ENCODE measurements around the gene CDH23. TPM values are rescaled to one million over a fixed set of nuclear protein-coding genes. Genes with fewer than 3 reads are reported as not detected.
A peak's percentile ranks its signal among the peaks of the same experiment; 100 is the strongest.

CDH23 gene
- total RNA-seq, 1 donor from 2014 or later: 10.3 TPM

GRCh38 chr10:71719464-71720201 lies 322.9 kb downstream of the CDH23 start, which contains the start of gene C10orf105:
Gene C10orf105 (minus strand): TSS chr10:71719778. CDS start chr10:71716337, 3,441 bp downstream.
- Histone ChIP-seq H3K36me3 (no peaks in the 10 kb centered on the region), H3K4me1 (peaks cover 43% of the 10 kb centered on the region), H3K9me3 (no peaks in the 10 kb centered on the region), H3K27ac (peak within 1 kb of the TSS; percentile 7), H3K27me3 (no peaks in the 10 kb centered on the region), H3K4me3 (no peak within 1 kb of the TSS)
- no peak for DNase-seq (ENCODE audit: extremely low spot score in 2 of 2)
- TF ChIP-seq, protein P1, sequence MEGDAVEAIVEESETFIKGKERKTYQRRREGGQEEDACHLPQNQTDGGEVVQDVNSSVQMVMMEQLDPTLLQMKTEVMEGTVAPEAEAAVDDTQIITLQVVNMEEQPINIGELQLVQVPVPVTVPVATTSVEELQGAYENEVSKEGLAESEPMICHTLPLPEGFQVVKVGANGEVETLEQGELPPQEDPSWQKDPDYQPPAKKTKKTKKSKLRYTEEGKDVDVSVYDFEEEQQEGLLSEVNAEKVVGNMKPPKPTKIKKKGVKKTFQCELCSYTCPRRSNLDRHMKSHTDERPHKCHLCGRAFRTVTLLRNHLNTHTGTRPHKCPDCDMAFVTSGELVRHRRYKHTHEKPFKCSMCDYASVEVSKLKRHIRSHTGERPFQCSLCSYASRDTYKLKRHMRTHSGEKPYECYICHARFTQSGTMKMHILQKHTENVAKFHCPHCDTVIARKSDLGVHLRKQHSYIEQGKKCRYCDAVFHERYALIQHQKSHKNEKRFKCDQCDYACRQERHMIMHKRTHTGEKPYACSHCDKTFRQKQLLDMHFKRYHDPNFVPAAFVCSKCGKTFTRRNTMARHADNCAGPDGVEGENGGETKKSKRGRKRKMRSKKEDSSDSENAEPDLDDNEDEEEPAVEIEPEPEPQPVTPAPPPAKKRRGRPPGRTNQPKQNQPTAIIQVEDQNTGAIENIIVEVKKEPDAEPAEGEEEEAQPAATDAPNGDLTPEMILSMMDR (IDR thresholded peaks at IDR 0.05): no peak
- no peak for TF ChIP-seq POLR2A (IDR thresholded peaks at IDR 0.05)
- TF ChIP-seq POLR2AphosphoS5 (IDR thresholded peaks at IDR 0.05; ENCODE audit: insufficient read depth in 1 of 2, low read depth in 1 of 2): no peak
- intact Hi-C loops (cut with DNase I): no loop called here

- H3K9me3 ChIP-seq: no peaks in the 10 kb centered on the region
- H3K4me3 ChIP-seq: no peak overlapping the region
- H3K36me3 ChIP-seq: no peaks in the 10 kb centered on the region
- no peaks in the 10 kb centered on the region for H3K27me3 ChIP-seq
- TF ChIP-seq POLR2A (IDR thresholded peaks at IDR 0.05): no peak
- no peak for TF ChIP-seq POLR2AphosphoS5 (IDR thresholded peaks at IDR 0.05; ENCODE audit: insufficient read depth in 1 of 2, low read depth in 1 of 2)
- TF ChIP-seq, protein P1 (IDR thresholded peaks at IDR 0.05): no peak
- peaks cover 36% of the 10 kb centered on the region for H3K4me1 ChIP-seq
- no peak for DNase-seq (ENCODE audit: extremely low spot score in 2 of 2)
- intact Hi-C loops (cut with DNase I): no loop called here
- H3K27ac ChIP-seq: no peak overlapping the region
Measured at GRCh38 chr10:71720288-71720687, 323.6 kb downstream of the CDH23 start.

- H3K9me3 ChIP-seq: no peaks in the 10 kb centered on the region
- intact Hi-C loops (cut with DNase I): no loop called here
Measured at GRCh38 chr10:71721313-71721712, 324.6 kb downstream of the CDH23 start.

GRCh38 chr10:71722849-71723248 lies 326.1 kb downstream of the CDH23 start:
- DNase-seq (ENCODE audit: extremely low spot score in 2 of 2): no peak
- H3K4me3 ChIP-seq: no peak overlapping the region
- TF ChIP-seq POLR2A (IDR thresholded peaks at IDR 0.05): no peak
- TF ChIP-seq POLR2AphosphoS5 (IDR thresholded peaks at IDR 0.05; ENCODE audit: insufficient read depth in 1 of 2, low read depth in 1 of 2): no peak
- TF ChIP-seq, protein P1 (IDR thresholded peaks at IDR 0.05): no peak
- intact Hi-C loops (cut with DNase I): no loop called here
- H3K27me3 ChIP-seq: no peaks in the 10 kb centered on the region
- no peaks in the 10 kb centered on the region for H3K9me3 ChIP-seq
- no peak overlapping the region for H3K27ac ChIP-seq
- no peaks in the 10 kb centered on the region for H3K36me3 ChIP-seq
- H3K4me1 ChIP-seq: peaks cover 45% of the 10 kb centered on the region

More at GRCh38 chr10:71721313-71721712, 324.6 kb downstream of the CDH23 start:
- TF ChIP-seq POLR2A (IDR thresholded peaks at IDR 0.05) (no peak), POLR2AphosphoS5 (IDR thresholded peaks at IDR 0.05; ENCODE audit: insufficient read depth in 1 of 2, low read depth in 1 of 2) (no peak)
- TF ChIP-seq, protein P1 (IDR thresholded peaks at IDR 0.05): no peak
- H3K4me1 ChIP-seq: peaks cover 33% of the 10 kb centered on the region
- H3K36me3 ChIP-seq: no peaks in the 10 kb centered on the region
- H3K27ac ChIP-seq: no peak overlapping the region
- no peaks in the 10 kb centered on the region for H3K27me3 ChIP-seq
- H3K4me3 ChIP-seq: no peak overlapping the region
- no peak for DNase-seq (ENCODE audit: extremely low spot score in 2 of 2)

DNA sequence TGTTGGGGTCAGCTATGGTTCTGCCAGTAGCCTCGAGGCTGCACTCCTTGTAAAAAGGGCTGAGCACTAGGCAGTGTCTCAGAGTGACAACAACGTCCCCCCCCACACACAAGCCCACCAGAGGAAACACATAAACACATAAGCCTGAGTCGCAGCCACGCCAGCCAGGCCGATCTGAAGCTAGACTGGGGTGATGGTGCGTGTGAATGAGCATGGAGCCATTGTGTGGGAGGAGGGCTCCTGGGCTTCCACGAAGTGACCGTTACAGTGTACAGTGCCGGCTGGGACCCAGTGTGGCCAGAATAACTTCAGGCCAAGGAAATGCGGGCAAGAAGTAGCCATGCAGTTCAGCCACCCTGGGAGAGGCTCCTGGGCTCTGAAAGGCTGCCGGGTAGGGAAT lies 326.6 kb downstream of the CDH23 start:
- intact Hi-C loops (cut with DNase I): no loop called here
- Histone ChIP-seq H3K27me3 (no peaks in the 10 kb centered on the region), H3K4me1 (peaks cover 46% of the 10 kb centered on the region), H3K36me3 (no peaks in the 10 kb centered on the region), H3K27ac (no peak overlapping the region), H3K4me3 (no peak overlapping the region), H3K9me3 (no peaks in the 10 kb centered on the region)
- TF ChIP-seq, protein P1 (IDR thresholded peaks at IDR 0.05): no peak
- TF ChIP-seq POLR2A (IDR thresholded peaks at IDR 0.05) (no peak), POLR2AphosphoS5 (IDR thresholded peaks at IDR 0.05; ENCODE audit: insufficient read depth in 1 of 2, low read depth in 1 of 2) (no peak)
- DNase-seq (ENCODE audit: extremely low spot score in 2 of 2): no peak

All from vagina (tissue), 2 donors.